WTC11 (cell line): ENCODE results near the gene MPDZ. TPM values are rescaled to one million over a fixed set of nuclear protein-coding genes. Genes with fewer than 3 reads are reported as not detected.
"Not testable (repeated sequence)": the region's sequence is repeated elsewhere in the genome, so short reads cannot be mapped to it uniquely, and the experiment has no call there.

Source experiments
- ATAC-seq: fragments of 200-7000 bp; cut with Tn5 transposase; 2 replicates; pipeline ENCODE4 v1.10.0; 2021; ENCODE audit warnings: mild to moderate bottlenecking, moderate library complexity
- CTCF ChIA-PET: fragments of 300-600 bp; sonication (Branson Sonifier 250); formaldehyde crosslinking; loops from one replicate; lab custom pipeline; 2021; ENCODE audit warnings: antibody characterized with exemption; lab: Charles Lee
- POLR2A ChIA-PET: fragments of 350-600 bp; sonication (Branson Sonifier 250); formaldehyde crosslinking; loops from one replicate; lab custom pipeline; 2021; ENCODE audit warnings: antibody characterized with exemption; lab: Charles Lee
- DNase-seq: peaks from one replicate; pipeline ENCODE4 v3.0.0; 2021; ENCODE audit warnings: low spot score
- H3K27ac Mint-ChIP-seq: 2 replicates; pipeline ENCODE4 v1.8.0; 2021; ENCODE audit warnings: mixed read lengths
- H3K27me3 Mint-ChIP-seq: 2 replicates; pipeline ENCODE4 v1.8.0; 2021; ENCODE audit warnings: low read depth, mild to moderate bottlenecking, moderate library complexity, mixed read lengths
- H3K36me3 Mint-ChIP-seq: 2 replicates; pipeline ENCODE4 v1.8.0; 2021; ENCODE audit warnings: mixed read lengths
- H3K4me1 Mint-ChIP-seq: 2 replicates; pipeline ENCODE4 v1.8.0; 2022; ENCODE audit warnings: mixed read lengths
- H3K4me3 Mint-ChIP-seq: 2 replicates; pipeline ENCODE4 v1.8.0; 2021; ENCODE audit warnings: mild to moderate bottlenecking, moderate library complexity, mixed read lengths
- H3K9me3 Mint-ChIP-seq: 2 replicates; pipeline ENCODE4 v1.8.0; 2021; ENCODE audit warnings: mixed read lengths
- AFF4 ChIP-seq: sonication (generic); formaldehyde crosslinking; IDR thresholded peaks from 2 replicates; pipeline ENCODE4 v1.8.1; 2023; ENCODE audit warnings: mild to moderate bottlenecking, missing genetic modification reagents, borderline replicate concordance
- CDX4 ChIP-seq: fragments of 250-450 bp; sonication (Bioruptor Pico); IDR thresholded peaks from 2 replicates; pipeline ENCODE4 v1.9.0; 2021; ENCODE audit warnings: moderate library complexity, mild to moderate bottlenecking, inconsistent platforms, borderline replicate concordance
- CREB1 ChIP-seq: sonication (generic); formaldehyde crosslinking; IDR thresholded peaks from 2 replicates; pipeline ENCODE4 v1.8.0; 2023; ENCODE audit warnings: mild to moderate bottlenecking, missing genetic modification reagents
- FOXP1 ChIP-seq: sonication (generic); formaldehyde crosslinking; IDR thresholded peaks from 2 replicates; pipeline ENCODE4 v1.8.0; 2022; ENCODE audit warnings: missing genetic modification reagents, mild to moderate bottlenecking, moderate library complexity, borderline replicate concordance
- KAT7 ChIP-seq: sonication (generic); formaldehyde crosslinking; IDR thresholded peaks from 2 replicates; pipeline ENCODE4 v1.8.1; 2023; ENCODE audit warnings: missing genetic modification reagents, mild to moderate bottlenecking, borderline replicate concordance
- MAX ChIP-seq: sonication (generic); formaldehyde crosslinking; IDR thresholded peaks from 2 replicates; pipeline ENCODE4 v1.8.0; 2022; ENCODE audit warnings: mild to moderate bottlenecking, missing genetic modification reagents
- PRDM15 ChIP-seq: sonication (generic); formaldehyde crosslinking; IDR thresholded peaks from 2 replicates; pipeline ENCODE4 v1.8.0; 2022; ENCODE audit warnings: missing genetic modification reagents
- PRRX2 ChIP-seq: fragments of 250-450 bp; sonication (Bioruptor Pico); IDR thresholded peaks from 2 replicates; pipeline ENCODE4 v1.8.0; 2021; ENCODE audit warnings: mild to moderate bottlenecking
- SOX15 ChIP-seq: fragments of 250-450 bp; sonication (Bioruptor Pico); IDR thresholded peaks from 2 replicates; pipeline ENCODE4 v1.9.0; 2021; ENCODE audit warnings: mild to moderate bottlenecking
- ZNF138 ChIP-seq: sonication (generic); formaldehyde crosslinking; conservative IDR thresholded peaks from 2 replicates; pipeline ENCODE4 v1.8.1; 2022; ENCODE audit warnings: mild to moderate bottlenecking, moderate library complexity, missing genetic modification reagents
- ZNF425 ChIP-seq: fragments of 250-450 bp; sonication (Bioruptor Pico); conservative IDR thresholded peaks from 2 replicates; pipeline ENCODE4 v1.9.0; 2021; ENCODE audit warnings: mild to moderate bottlenecking
- total RNA-seq: library from RNA; stranded (reverse); gene quantifications from 3 replicates; pipeline ENCODE4 v1.2.3, GENCODE V29; 2021

MPDZ gene
- total RNA-seq, 1 experiment from 2014 or later, result 38.5 TPM

GRCh38 chr9:13228431-13228830, 51.1 kb downstream of the MPDZ start (continued):
- TF ChIP-seq AFF4 (CRISPR knock-in tag) (no peak), SOX15 (CRISPR knock-in tag) (no peak)

GRCh38 chr9:13224366-13224765, 55.1 kb downstream of the MPDZ start:
- no peak for ATAC-seq
- Mint-ChIP-seq H3K4me3 (no peak overlapping the region), H3K27ac (no peak overlapping the region), H3K9me3 (no peaks in the 10 kb centered on the region), H3K27me3 (no peaks in the 10 kb centered on the region), H3K36me3 (peaks cover 14% of the 10 kb centered on the region)
- POLR2A ChIA-PET, result interaction anchor here (0.6 kb wide), 1 partner anchor 9 kb away, joined by 4 read pairs; no protein-coding TSS in a partner anchor
- DNase-seq, result no peak
- TF ChIP-seq CREB1 (CRISPR knock-in tag) (no peak), MAX (CRISPR knock-in tag) (no peak), PRRX2 (CRISPR knock-in tag) (no peak), ZNF425 (CRISPR knock-in tag) (no peak)
- TF ChIP-seq, all 79 proteins: peak for 0
- CTCF ChIA-PET, result no interaction called here
- H3K4me1 Mint-ChIP-seq, result peaks cover 8% of the 10 kb centered on the region; the same call in 1 of the 2 replicates

- H3K36me3 Mint-ChIP-seq, result peaks cover 16% of the 10 kb centered on the region
- DNase-seq, H3K27ac Mint-ChIP-seq, H3K9me3 Mint-ChIP-seq, H3K4me1 Mint-ChIP-seq, CTCF ChIA-PET, ATAC-seq, H3K27me3 Mint-ChIP-seq, H3K4me3 Mint-ChIP-seq, POLR2A ChIA-PET: not testable (repeated sequence)
Measured at GRCh38 chr9:13222733-13223132, 56.8 kb downstream of the MPDZ start.

- ChIA-PET POLR2A (no interaction called here), CTCF (no interaction called here)
- ATAC-seq (no peak), DNase-seq (no peak)
- Mint-ChIP-seq H3K4me3 (no peak overlapping the region), H3K27ac (no peak overlapping the region), H3K36me3 (peaks cover 16% of the 10 kb centered on the region), H3K4me1 (peaks cover 8% of the 10 kb centered on the region; the same call in 1 of the 2 replicates), H3K9me3 (no peaks in the 10 kb centered on the region), H3K27me3 (no peaks in the 10 kb centered on the region)
- TF ChIP-seq PRDM15 (CRISPR knock-in tag) (no peak), ZNF138 (CRISPR knock-in tag) (no peak), CDX4 (CRISPR knock-in tag) (no peak), FOXP1 (CRISPR knock-in tag) (no peak), KAT7 (CRISPR knock-in tag) (no peak)
Measured at GRCh38 chr9:13221741-13222140, 57.8 kb downstream of the MPDZ start.
